Trophoblast cell (in vitro differentiated cells and primary cell): Measurements from ENCODE around the gene GSE1.

Source experiments
- DNase-seq, 2 donors: peaks; one replicate each; pipeline ENCODE4 v3.0.0-alpha.2; 2016
- H2AFZ ChIP-seq: 2 replicates; pipeline ENCODE4 v1.6.1; 2013; ENCODE audit warnings: low read length, moderate library complexity, mild to moderate bottlenecking; ENCODE audit not compliant: insufficient read depth, poor library complexity
- H2AK5ac ChIP-seq: 2 replicates; pipeline ENCODE4 v1.6.1; 2013; ENCODE audit warnings: mild to moderate bottlenecking, low read length
- H2BK120ac ChIP-seq: 2 replicates; pipeline ENCODE4 v1.6.1; 2013; ENCODE audit warnings: low read length, mild to moderate bottlenecking, moderate library complexity; ENCODE audit not compliant: insufficient read depth, poor library complexity
- H2BK12ac ChIP-seq: 2 replicates; pipeline ENCODE4 v1.6.1; 2013; ENCODE audit warnings: mild to moderate bottlenecking, low read length, moderate library complexity
- H2BK5ac ChIP-seq: 2 replicates; pipeline ENCODE4 v1.6.1; 2013; ENCODE audit warnings: low read length, low read depth, moderate library complexity, mild to moderate bottlenecking; ENCODE audit not compliant: poor library complexity
- H3K14ac ChIP-seq: 2 replicates; pipeline ENCODE4 v1.6.1; 2013; ENCODE audit warnings: mild to moderate bottlenecking, low read length
- H3K18ac ChIP-seq: 2 replicates; pipeline ENCODE4 v1.6.1; 2013; ENCODE audit warnings: mild to moderate bottlenecking, low read length
- H3K23ac ChIP-seq: 2 replicates; pipeline ENCODE4 v1.6.1; 2013; ENCODE audit warnings: low read length
- H3K27ac ChIP-seq: 2 replicates; pipeline ENCODE4 v1.5.1; 2013; ENCODE audit warnings: low read depth, mild to moderate bottlenecking, inconsistent platforms, low read length, moderate library complexity
- H3K27me3 ChIP-seq: 2 replicates; pipeline ENCODE4 v1.6.1; 2013; ENCODE audit warnings: inconsistent platforms, mild to moderate bottlenecking, low read length, moderate library complexity; ENCODE audit not compliant: insufficient read depth
- H3K36me3 ChIP-seq, 2 experiments: 1 replicate in 1 of 2; 2 replicates in 1 of 2; pipeline ENCODE4 v1.6.1; 2013; ENCODE audit warnings: low read length in 2 of 2, mild to moderate bottlenecking in 2 of 2, moderate library complexity in 1 of 2; ENCODE audit not compliant: insufficient read depth in 2 of 2, control insufficient read depth in 1 of 2
- H3K4ac ChIP-seq: 2 replicates; pipeline ENCODE4 v1.6.1; 2013; ENCODE audit warnings: low read depth, mild to moderate bottlenecking, low read length, moderate library complexity
- H3K4me1 ChIP-seq, 2 experiments: 1 replicate in 1 of 2; 2 replicates in 1 of 2; pipeline ENCODE4 v1.6.1; 2013; ENCODE audit warnings: low read length in 2 of 2, mild to moderate bottlenecking in 2 of 2, moderate library complexity in 1 of 2; ENCODE audit not compliant: insufficient read depth in 2 of 2, control insufficient read depth in 1 of 2
- H3K4me2 ChIP-seq: 2 replicates; pipeline ENCODE4 v1.6.1; 2013; ENCODE audit warnings: inconsistent platforms, mild to moderate bottlenecking, low read length, moderate library complexity
- H3K4me3 ChIP-seq: 2 replicates; pipeline ENCODE4 v1.5.1; 2013; ENCODE audit warnings: mild to moderate bottlenecking, low read depth, low read length, inconsistent platforms
- H3K79me1 ChIP-seq: one replicate; pipeline ENCODE4 v1.6.1; 2013; ENCODE audit warnings: low read length
- H3K79me2 ChIP-seq: 2 replicates; pipeline ENCODE4 v1.6.1; 2013; ENCODE audit warnings: low read length, mild to moderate bottlenecking; ENCODE audit not compliant: control insufficient read depth, insufficient read depth, poor library complexity
- H3K9ac ChIP-seq: 2 replicates; pipeline ENCODE4 v1.6.1; 2013; ENCODE audit warnings: mild to moderate bottlenecking, low read length
- H3K9me3 ChIP-seq: 2 replicates; pipeline ENCODE4 v1.6.1; 2013; ENCODE audit warnings: low read depth, mild to moderate bottlenecking, control low read depth, inconsistent platforms, low read length; ENCODE audit not compliant: insufficient read depth
- H4K12ac ChIP-seq: 2 replicates; pipeline ENCODE4 v1.6.1; 2013; ENCODE audit warnings: low read depth, mild to moderate bottlenecking, low read length, moderate library complexity
- H4K8ac ChIP-seq: 2 replicates; pipeline ENCODE4 v1.6.1; 2013; ENCODE audit warnings: low read depth, mild to moderate bottlenecking, low read length, moderate library complexity
- H4K91ac ChIP-seq: one replicate; pipeline ENCODE4 v1.6.1; 2013; ENCODE audit warnings: low read depth, mild to moderate bottlenecking, low read length, moderate library complexity
- WGBS: extraction: QIAGEN DNeasy Blood & Tissue Kit; methylation state at CpG from one replicate; pipeline ENCODE4 v1.1.7; 2013; ENCODE audit warnings: missing lambda C conversion rate; ENCODE audit not compliant: insufficient read length, insufficient coverage; ENCODE audit errors: extremely low coverage; 5-methylcytosine and 5-hydroxymethylcytosine counted together

Gene GSE1

GRCh38 chr16:85650135-85650843 is 37.2 kb downstream of the GSE1 start:
- Histone ChIP-seq H3K4me2 (no peak overlapping the region), H2BK5ac (no peak overlapping the region), H3K9ac (no peak overlapping the region), H3K79me1 (peaks cover 3% of the 10 kb centered on the region), H3K9me3 (no peaks in the 10 kb centered on the region), H3K4me3 (no peak overlapping the region), H3K4ac (no peak overlapping the region), H2AK5ac (no peak overlapping the region), H4K8ac (no peak overlapping the region), H2AFZ (no peak overlapping the region), H3K23ac (no peak overlapping the region), H3K18ac (no peak overlapping the region), H3K36me3 (peaks cover 50 to 75% of the 10 kb centered on the region in 2 experiments), H4K91ac (no peak overlapping the region), H3K4me1 (peaks cover 17 to 18% of the 10 kb centered on the region in 2 experiments), H3K27me3 (no peaks in the 10 kb centered on the region), H3K27ac (no peak overlapping the region), H2BK120ac (no peak overlapping the region), H2BK12ac (no peak overlapping the region), H3K14ac (no peak overlapping the region), H3K79me2 (peaks cover 9% of the 10 kb centered on the region), H4K12ac (no peak overlapping the region)
- WGBS, result no CpG with 5 or more reads among the region's 39 CpGs
- DNase-seq, result no peak

- no peak overlapping the region for H3K4me2 ChIP-seq
- peaks cover 11 to 13% of the 10 kb centered on the region in 2 experiments for H3K4me1 ChIP-seq
- no peak overlapping the region for H3K27ac ChIP-seq
- H2BK5ac ChIP-seq, result no peak overlapping the region
- H3K14ac ChIP-seq, result no peak overlapping the region
- no peaks in the 10 kb centered on the region for H3K27me3 ChIP-seq
- H2BK12ac ChIP-seq, result no peak overlapping the region
- H3K9ac ChIP-seq, result no peak overlapping the region
- no peak for DNase-seq
- no peak overlapping the region for H3K23ac ChIP-seq
- no CpG with 5 or more reads among the region's 42 CpGs for WGBS
- H3K36me3 ChIP-seq, result peaks cover 58 to 82% of the 10 kb centered on the region in 2 experiments
- no peak overlapping the region for H3K4ac ChIP-seq
- no peak overlapping the region for H4K91ac ChIP-seq
- peaks cover 3% of the 10 kb centered on the region for H3K79me1 ChIP-seq
- no peaks in the 10 kb centered on the region for H3K9me3 ChIP-seq
- no peak overlapping the region for H2BK120ac ChIP-seq
- H4K8ac ChIP-seq, result no peak overlapping the region
- H2AK5ac ChIP-seq, result no peak overlapping the region
- H3K79me2 ChIP-seq, result peaks cover 9% of the 10 kb centered on the region
- no peak overlapping the region for H3K4me3 ChIP-seq
- no peak overlapping the region for H3K18ac ChIP-seq
- no peak overlapping the region for H2AFZ ChIP-seq
- H4K12ac ChIP-seq, result no peak overlapping the region
Observed at GRCh38 chr16:85650844-85651628, 37.9 kb downstream of the GSE1 start.

DNA sequence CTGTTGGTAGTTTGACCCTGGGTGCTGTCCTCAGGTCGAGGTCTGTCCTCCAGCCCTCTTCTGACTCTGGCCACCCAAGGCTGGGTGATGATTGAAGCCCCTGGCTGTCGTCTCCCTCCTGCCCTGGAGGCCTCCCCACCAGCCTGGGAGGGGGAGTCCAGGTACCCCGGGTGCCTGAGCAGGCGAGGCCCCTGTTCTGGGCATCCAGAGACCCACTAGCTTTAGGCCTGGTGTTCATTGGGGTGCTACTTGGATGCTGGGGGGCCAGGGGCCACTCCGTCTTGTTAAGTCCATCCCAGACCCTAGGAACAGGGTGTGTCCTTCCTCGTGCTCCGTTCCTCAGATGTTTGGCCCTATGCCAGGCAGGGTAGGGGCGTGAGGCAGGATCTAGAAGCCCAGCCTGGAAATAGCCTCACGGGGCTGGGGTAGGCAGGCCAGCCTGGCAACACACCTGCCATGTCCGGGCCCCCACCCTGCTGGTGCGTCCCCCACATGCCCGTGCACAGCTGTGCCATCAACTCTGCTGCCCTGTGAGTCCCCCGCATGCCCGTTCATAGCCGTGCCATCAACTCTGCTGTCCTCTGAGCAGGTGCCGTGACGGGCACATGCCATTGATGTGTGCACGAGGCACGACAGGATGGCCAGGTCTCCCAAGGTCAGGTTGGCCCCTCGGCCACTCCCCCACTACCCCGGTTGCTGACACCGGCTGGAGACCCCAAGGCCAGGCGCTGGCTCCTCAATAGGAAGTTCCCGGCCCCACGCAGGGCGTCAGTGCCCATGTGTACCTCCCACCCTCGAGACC is 38.7 kb downstream of the GSE1 start:
- H4K8ac ChIP-seq, result no peak overlapping the region
- WGBS, result no CpG with 5 or more reads among the region's 27 CpGs
- H3K9me3 ChIP-seq, result no peaks in the 10 kb centered on the region
- H3K4ac ChIP-seq, result no peak overlapping the region
- H3K18ac ChIP-seq, result no peak overlapping the region
- no peak overlapping the region for H3K27ac ChIP-seq
- no peak overlapping the region for H4K91ac ChIP-seq
- no peak overlapping the region for H2BK120ac ChIP-seq
- H2AFZ ChIP-seq, result no peak overlapping the region
- no peak overlapping the region for H4K12ac ChIP-seq
- no peak overlapping the region for H2AK5ac ChIP-seq
- H3K4me3 ChIP-seq, result no peak overlapping the region
- H3K23ac ChIP-seq, result no peak overlapping the region
- H3K9ac ChIP-seq, result no peak overlapping the region
- peak in 1 of 2 donors; percentile 35 for DNase-seq
- peaks cover 5 to 8% of the 10 kb centered on the region in 2 experiments for H3K4me1 ChIP-seq
- H3K4me2 ChIP-seq, result no peak overlapping the region
- no peak overlapping the region for H2BK5ac ChIP-seq
- no peak overlapping the region for H2BK12ac ChIP-seq
- no peaks in the 10 kb centered on the region for H3K27me3 ChIP-seq
- peaks cover 5% of the 10 kb centered on the region for H3K79me2 ChIP-seq
- no peak overlapping the region for H3K14ac ChIP-seq
- no peaks in the 10 kb centered on the region for H3K79me1 ChIP-seq
- H3K36me3 ChIP-seq, result peaks cover 65 to 88% of the 10 kb centered on the region in 2 experiments

GRCh38 chr16:85652431-85653221 is 39.5 kb downstream of the GSE1 start:
- DNase-seq, result peak; percentile 70
- H3K14ac ChIP-seq, result no peak overlapping the region
- H3K4me3 ChIP-seq, result no peak overlapping the region
- H3K4ac ChIP-seq, result no peak overlapping the region
- peaks cover 3 to 5% of the 10 kb centered on the region in 2 experiments for H3K4me1 ChIP-seq
- no peak overlapping the region for H2BK120ac ChIP-seq
- no peak overlapping the region for H3K23ac ChIP-seq
- peaks cover 69 to 93% of the 10 kb centered on the region in 2 experiments for H3K36me3 ChIP-seq
- H3K79me2 ChIP-seq, result peaks cover 2% of the 10 kb centered on the region
- no peak overlapping the region for H2AFZ ChIP-seq
- no CpG with 5 or more reads among the region's 35 CpGs for WGBS
- H3K79me1 ChIP-seq, result no peaks in the 10 kb centered on the region
- no peak overlapping the region for H3K27ac ChIP-seq
- H4K12ac ChIP-seq, result no peak overlapping the region
- no peak overlapping the region for H3K18ac ChIP-seq
- no peak overlapping the region for H2BK5ac ChIP-seq
- H4K8ac ChIP-seq, result no peak overlapping the region
- H2BK12ac ChIP-seq, result no peak overlapping the region
- H4K91ac ChIP-seq, result no peak overlapping the region
- H3K9ac ChIP-seq, result no peak overlapping the region
- H3K4me2 ChIP-seq, result no peak overlapping the region
- no peaks in the 10 kb centered on the region for H3K9me3 ChIP-seq
- H3K27me3 ChIP-seq, result no peaks in the 10 kb centered on the region
- no peak overlapping the region for H2AK5ac ChIP-seq
